ENCODE results near the gene BLTP2. TPM values are rescaled to one million over a fixed set of nuclear protein-coding genes. Genes with fewer than 3 reads are reported as not detected.

Gene BLTP2
- total and polyA plus RNA-seq, 2 of the 13 experiments (the other 11 are each of a cell fraction or from before 2014, with no cell fraction given) = 66.7 to 80.9 TPM

GRCh38 chr17:28661635-28662526 lies 16.9 kb upstream of the BLTP2 start, which contains the start of the genes SDF2 and SUPT6H:
Gene SDF2 (minus strand): TSS chr17:28661906. CDS start chr17:28661876, 30 bp downstream.
Gene SUPT6H (plus strand): TSS chr17:28662205. CDS start chr17:28673402, 11,197 bp downstream.
- FAIRE-seq = peak; percentile 36
- Histone ChIP-seq H2AFZ (ENCODE audit: low read length) (peak within 1 kb of the TSS; percentile 97), H3K27me3 (ENCODE audit: control insufficient read depth in 1 of 2, insufficient read depth in 2 of 2, low read length in 2 of 2) (no peaks in the 10 kb centered on the region; a peak in 2 of 5 replicates), H3K4me1 (ENCODE audit: insufficient read depth, low read length) (peaks cover 52% of the 10 kb centered on the region), H3K4me2 (ENCODE audit: low read depth, low read length) (peak within 1 kb of the TSS; percentile 94), H3K4me3 (replicated peaks in 1 of 3; ENCODE audit: insufficient read depth in 1 of 3, low read depth in 2 of 3, low read length in 3 of 3) (peak within 1 kb of the TSS; percentile 73 to 91 (median 88)), H3K9me3 (ENCODE audit: low read length) (no peaks in the 10 kb centered on the region), H3K27ac (ENCODE audit: extremely low read length, insufficient read depth, low read length) (peak within 1 kb of the TSS; percentile 91), H3K36me3 (replicated peaks in 1 of 2; ENCODE audit: control insufficient read depth in 1 of 2, insufficient read depth in 2 of 2, low read length in 2 of 2) (peaks cover 1 to 13% of the 10 kb centered on the region in 2 experiments; a peak in 4 of 5 replicates), H3K9ac (ENCODE audit: insufficient read depth, low read depth, low read length) (peak within 1 kb of the TSS; percentile 94), H4K20me1 (ENCODE audit: insufficient read depth, low read length) (no peaks in the 10 kb centered on the region; the same call in none of the 2 replicates), H3K79me2 (ENCODE audit: insufficient read depth, low read length) (peaks cover 75% of the 10 kb centered on the region)
- intact Hi-C loops (cut with micrococcal nuclease; ENCODE audit: unreplicated experiment) (loop anchor here (5.0 kb wide), 1 partner anchor 35 kb away; no protein-coding TSS in a partner anchor), in situ Hi-C loops (cut with HindIII; ENCODE audit: extremely low pct_ligation_motif_present, low pct_unique_long_range_greater_than_20kb) (no loop called here)
- CTCF ChIA-PET (ENCODE audit: low intra/inter-chr PET ratio, low total read pairs) = interaction anchor here (1.4 kb wide), 1 partner anchor 15 kb away, joined by 3 read pairs; no protein-coding TSS in a partner anchor
- peak; percentile 81 for DNase-seq (ENCODE audit: low spot score)
- BruUV-seq (replicated peaks) = TSS peak; percentile 78
- peak; percentile 92 for ATAC-seq
- under 1% methylated on average over 30 of the region's 66 CpGs for WGBS (ENCODE audit: low lambda C conversion rate)
- POLR2A ChIA-PET = interaction anchor here (0.8 to 5.2 kb wide), 19 partner anchors 11 to 290 kb away, joined by 3 to 69 read pairs (median 6); partner anchors contain the start of genes BLTP2, NEK8, PROCA1 and RPL23A
- TF ChIP-seq MXD1 (CRISPR knock-in tag; IDR thresholded peaks at IDR 0.05) (peak; percentile 45; the same call in 1 of the 2 replicates), ZNF891 (CRISPR knock-in tag; IDR thresholded peaks at IDR 0.05) (no peak; the same call in 1 of the 2 replicates), GPBP1L1 (CRISPR knock-in tag; IDR thresholded peaks at IDR 0.05) (no peak), ZNF7 (CRISPR knock-in tag; IDR thresholded peaks at IDR 0.05) (no peak), NFKBIZ (CRISPR knock-in tag; IDR thresholded peaks at IDR 0.05) (no peak), ISL2 (CRISPR knock-in tag; IDR thresholded peaks at IDR 0.05) (no peak), ZNF362 (CRISPR knock-in tag; IDR thresholded peaks at IDR 0.05; ENCODE audit: borderline replicate concordance) (0 out of 2 replicates have a peak, but pooled peaks have one; percentile 44), MIXL1 (CRISPR knock-in tag; IDR thresholded peaks at IDR 0.05) (0 out of 2 replicates have a peak, but pooled peaks have one; percentile 8), SRSF4 (IDR thresholded peaks at IDR 0.05; ENCODE audit: low read depth, low read length, poor library complexity, severe bottlenecking) (no peak), ZNF691 (CRISPR knock-in tag; IDR thresholded peaks at IDR 0.05; ENCODE audit: borderline replicate concordance, low read depth) (peak; percentile 85), HMG20B (CRISPR knock-in tag; conservative IDR thresholded peaks at IDR 0.05) (0 out of 2 replicates have a peak, but pooled peaks have one; percentile 21), ZBTB10 (CRISPR knock-in tag; IDR thresholded peaks at IDR 0.05; ENCODE audit: borderline replicate concordance) (peak; percentile 35; the same call in 1 of the 2 replicates), ARID2 (CRISPR knock-in tag; IDR thresholded peaks at IDR 0.05; ENCODE audit: borderline replicate concordance) (no peak), ZBTB7B (CRISPR knock-in tag; IDR thresholded peaks at IDR 0.05) (peak; percentile 14; the same call in 1 of the 2 replicates), GTF2F1 (IDR thresholded peaks at IDR 0.05; ENCODE audit: low read length) (0 out of 2 replicates have a peak, but pooled peaks have one; percentile 39), SOX5 (CRISPR knock-in tag; IDR thresholded peaks at IDR 0.05; ENCODE audit: borderline replicate concordance) (0 out of 2 replicates have a peak, but pooled peaks have one; percentile 10)
